ENCODE results near the gene ACOT2. TPM values are rescaled to one million over a fixed set of nuclear protein-coding genes. Genes with fewer than 3 reads are reported as not detected.
"Not testable (repeated sequence)": the region's sequence is repeated elsewhere in the genome, so short reads cannot be mapped to it uniquely, and the experiment has no call there.

ACOT2 gene
- polyA plus RNA-seq, 1 donor = 23.7 TPM

GRCh38 chr14:73567951-73568885, 795 bp upstream of the ACOT2 start:
- no peak for DNase-seq (ENCODE audit: low read depth)

GRCh38 chr14:73568886-73569184, 178 bp upstream of the ACOT2 start:
- DNase-seq (ENCODE audit: low read depth) = not testable (repeated sequence)

- DNase-seq (ENCODE audit: low read depth) = not testable (repeated sequence)
These were observed 1.9 kb downstream of the ACOT2 start for GRCh38 chr14:73570913-73571312.

GRCh38 chr14:73573034-73573433, 4.0 kb downstream of the ACOT2 start:
- DNase-seq (ENCODE audit: low read depth) = not testable (repeated sequence)

- not testable (repeated sequence) for DNase-seq (ENCODE audit: low read depth)
These were observed 4.7 kb downstream of the ACOT2 start for GRCh38 chr14:73573740-73574139.

GRCh38 chr14:73574251-73574650, 5.2 kb downstream of the ACOT2 start:
- not testable (repeated sequence) for DNase-seq (ENCODE audit: low read depth)

- no peak for DNase-seq (ENCODE audit: low read depth)
These were observed 7.4 kb downstream of the ACOT2 start for GRCh38 chr14:73576391-73576790.

- not testable (repeated sequence) for DNase-seq (ENCODE audit: low read depth)
These were observed 8.2 kb downstream of the ACOT2 start for GRCh38 chr14:73577214-73577613.

- DNase-seq (ENCODE audit: low read depth) = not testable (repeated sequence)
These were observed 13.3 kb downstream of the ACOT2 start for GRCh38 chr14:73582102-73582979.

- DNase-seq (ENCODE audit: low read depth) = no peak
These were observed 19.7 kb downstream of the ACOT2 start for GRCh38 chr14:73588695-73589094.

- DNase-seq (ENCODE audit: low read depth) = no peak
These were observed 20.1 kb downstream of the ACOT2 start for GRCh38 chr14:73589116-73589515.

- not testable (repeated sequence) for DNase-seq (ENCODE audit: low read depth)
These were observed 21.6 kb downstream of the ACOT2 start for GRCh38 chr14:73590673-73591004.

GRCh38 chr14:73591690-73592449, 22.9 kb downstream of the ACOT2 start, which contains the start of gene ACOT4:
Gene ACOT4 (plus strand): TSS chr14:73591873. CDS start chr14:73591960, 87 bp downstream.
- no peak for DNase-seq (ENCODE audit: low read depth)

- DNase-seq (ENCODE audit: low read depth) = no peak
These were observed 25.5 kb downstream of the ACOT2 start for GRCh38 chr14:73594491-73594890.

- no peak for DNase-seq (ENCODE audit: low read depth)
These were observed 30.5 kb downstream of the ACOT2 start for GRCh38 chr14:73599499-73599898.

- no peak for DNase-seq (ENCODE audit: low read depth)
These were observed 34.0 kb downstream of the ACOT2 start for GRCh38 chr14:73602994-73603393.

GRCh38 chr14:73606271-73606670, 37.3 kb downstream of the ACOT2 start:
- DNase-seq (ENCODE audit: low read depth) = no peak

- no peak for DNase-seq (ENCODE audit: low read depth)
These were observed 38.2 kb downstream of the ACOT2 start for GRCh38 chr14:73607241-73607640.

- DNase-seq (ENCODE audit: low read depth) = no peak
These were observed 41.7 kb downstream of the ACOT2 start for GRCh38 chr14:73610687-73611086.

- peak; percentile 32 for DNase-seq (ENCODE audit: low read depth)
These were observed 43.5 kb downstream of the ACOT2 start, which contains the start of gene ACOT6 for GRCh38 chr14:73612339-73613045. Gene ACOT6 (plus strand): TSS chr14:73612517. CDS start chr14:73612572, 55 bp downstream.

GRCh38 chr14:73613046-73613383, 44.0 kb downstream of the ACOT2 start:
- DNase-seq (ENCODE audit: low read depth) = no peak

Data from forelimb muscle (tissue), 1 donor.